ENCODE data around the gene IRAK3. TPM values are rescaled to one million over a fixed set of nuclear protein-coding genes. Genes with fewer than 3 reads are reported as not detected.
"Not testable (repeated sequence)": the region's sequence is repeated elsewhere in the genome, so short reads cannot be mapped to it uniquely, and the experiment has no call there.

IRAK3 gene
- total RNA-seq, 4 donors from 2014 or later, result 31.6 to 35.8 (median 33.2) TPM

DNA sequence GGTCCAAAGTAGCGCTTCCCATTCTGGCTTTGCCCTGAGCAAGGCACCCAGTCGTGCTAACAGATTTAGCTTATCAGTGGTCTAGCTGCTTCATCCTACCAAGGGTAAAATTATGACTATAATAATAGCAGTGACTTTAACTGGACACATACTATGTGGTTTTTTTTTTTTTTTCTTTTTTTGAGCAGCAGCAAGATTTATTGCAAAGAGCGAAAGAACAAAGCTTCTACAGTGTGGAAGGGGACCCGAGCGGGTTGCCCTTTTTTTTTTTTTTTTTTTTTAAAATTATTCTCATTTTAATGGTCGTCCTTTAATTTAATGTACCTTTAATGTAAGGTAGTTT, 113.8 kb downstream of the IRAK3 start:
- 11% methylated on average over 6 of the region's 6 CpGs for WGBS, 2 donors
- Histone ChIP-seq H3K4me3 (peak overlapping the region; percentile 66 to 78 (median 73)), H3K27me3 (no peaks in the 10 kb centered on the region), H3K4me1 (peaks cover 0 to 37% (median 10%) of the 10 kb centered on the region in 4 donors), H3K27ac (peak overlapping the region; percentile 66 to 90 (median 85)), H3K36me3 (no peaks in the 10 kb centered on the region), H3K9me3 (no peaks in the 10 kb centered on the region)
- no peak for TF ChIP-seq POLR2A (IDR thresholded peaks at IDR 0.05)
- TF ChIP-seq, protein P1, sequence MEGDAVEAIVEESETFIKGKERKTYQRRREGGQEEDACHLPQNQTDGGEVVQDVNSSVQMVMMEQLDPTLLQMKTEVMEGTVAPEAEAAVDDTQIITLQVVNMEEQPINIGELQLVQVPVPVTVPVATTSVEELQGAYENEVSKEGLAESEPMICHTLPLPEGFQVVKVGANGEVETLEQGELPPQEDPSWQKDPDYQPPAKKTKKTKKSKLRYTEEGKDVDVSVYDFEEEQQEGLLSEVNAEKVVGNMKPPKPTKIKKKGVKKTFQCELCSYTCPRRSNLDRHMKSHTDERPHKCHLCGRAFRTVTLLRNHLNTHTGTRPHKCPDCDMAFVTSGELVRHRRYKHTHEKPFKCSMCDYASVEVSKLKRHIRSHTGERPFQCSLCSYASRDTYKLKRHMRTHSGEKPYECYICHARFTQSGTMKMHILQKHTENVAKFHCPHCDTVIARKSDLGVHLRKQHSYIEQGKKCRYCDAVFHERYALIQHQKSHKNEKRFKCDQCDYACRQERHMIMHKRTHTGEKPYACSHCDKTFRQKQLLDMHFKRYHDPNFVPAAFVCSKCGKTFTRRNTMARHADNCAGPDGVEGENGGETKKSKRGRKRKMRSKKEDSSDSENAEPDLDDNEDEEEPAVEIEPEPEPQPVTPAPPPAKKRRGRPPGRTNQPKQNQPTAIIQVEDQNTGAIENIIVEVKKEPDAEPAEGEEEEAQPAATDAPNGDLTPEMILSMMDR (IDR thresholded peaks at IDR 0.05), result no peak
- TF ChIP-seq EP300 (IDR thresholded peaks at IDR 0.05), result no peak
- no peak for DNase-seq (ENCODE audit: low spot score in 2 of 2)

DNA sequence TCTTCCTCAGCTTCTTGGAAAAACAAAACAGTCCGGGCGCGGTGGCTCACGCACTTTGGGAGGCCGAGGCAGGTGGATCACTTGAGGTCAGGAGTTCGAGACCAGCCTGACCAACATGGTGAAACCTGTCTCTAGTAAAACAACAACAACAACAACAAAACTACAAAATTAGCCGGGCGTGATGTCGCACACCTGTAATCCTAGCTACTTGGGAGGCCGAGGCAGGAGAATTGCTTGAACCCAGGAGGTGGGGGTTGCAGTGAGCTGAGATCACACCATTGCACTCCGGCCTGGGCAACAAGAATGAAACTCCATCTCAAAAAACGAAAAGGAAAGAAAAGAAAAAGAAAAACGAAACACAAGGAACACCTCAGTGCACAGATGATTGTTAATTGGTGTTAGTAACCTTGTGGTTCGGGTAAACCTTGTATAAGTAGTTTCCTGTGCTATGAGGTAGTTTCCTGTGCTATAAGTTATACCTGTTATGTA, 114.3 kb downstream of the IRAK3 start:
- peak overlapping the region in 3 of 4 donors; percentile 70 to 78 (median 76) for H3K4me3 ChIP-seq
- 69 to 75% methylated on average over 14 of the region's 14 CpGs for WGBS, 2 donors

More for the DNA sequence above, 114.3 kb downstream of the IRAK3 start:
- H3K9me3 ChIP-seq; H3K36me3 ChIP-seq; H3K27me3 ChIP-seq; DNase-seq (ENCODE audit: low spot score in 2 of 2): not testable (repeated sequence)
- Histone ChIP-seq H3K27ac (peak overlapping the region in 3 of 4 donors; percentile 21 to 90 (median 81)), H3K4me1 (peaks cover 0 to 37% (median 10%) of the 10 kb centered on the region in 4 donors)

Other genes starting within 250 kb of the IRAK3 start
- gene LLPH, start 58.5 kb upstream of the IRAK3 start, total RNA-seq, result 1 to 10 TPM; 4.1 to 4.8 (median 4.4) TPM
- gene TMBIM4, start 19.2 kb upstream of the IRAK3 start, total RNA-seq, result 100 to 1,000 TPM; 101 to 229 (median 199) TPM
- gene HELB, start 113.3 kb downstream of the IRAK3 start, total RNA-seq, result 10 to 100 TPM in 1 of 4 donors, 1 to 10 TPM in 3; 4.0 to 11.1 (median 6.0) TPM